DND-41 (cell line): Measurements from ENCODE around the gene PAX4.

ENCODE experiments used
- CTCF ChIP-seq: IDR thresholded peaks from 2 replicates; pipeline ENCODE4 v1.5.1; 2012; ENCODE audit warnings: borderline replicate concordance, low read length, moderate library complexity, mild to moderate bottlenecking; ENCODE audit not compliant: poor library complexity, severe bottlenecking; ENCODE audit errors: extremely low read depth
- EZH2 ChIP-seq: IDR thresholded peaks from 3 replicates; pipeline ENCODE4 v1.6.1; 2012; ENCODE audit warnings: borderline replicate concordance, low read depth, mild to moderate bottlenecking, moderate library complexity, low read length, inconsistent platforms; ENCODE audit not compliant: severe bottlenecking

DNA sequence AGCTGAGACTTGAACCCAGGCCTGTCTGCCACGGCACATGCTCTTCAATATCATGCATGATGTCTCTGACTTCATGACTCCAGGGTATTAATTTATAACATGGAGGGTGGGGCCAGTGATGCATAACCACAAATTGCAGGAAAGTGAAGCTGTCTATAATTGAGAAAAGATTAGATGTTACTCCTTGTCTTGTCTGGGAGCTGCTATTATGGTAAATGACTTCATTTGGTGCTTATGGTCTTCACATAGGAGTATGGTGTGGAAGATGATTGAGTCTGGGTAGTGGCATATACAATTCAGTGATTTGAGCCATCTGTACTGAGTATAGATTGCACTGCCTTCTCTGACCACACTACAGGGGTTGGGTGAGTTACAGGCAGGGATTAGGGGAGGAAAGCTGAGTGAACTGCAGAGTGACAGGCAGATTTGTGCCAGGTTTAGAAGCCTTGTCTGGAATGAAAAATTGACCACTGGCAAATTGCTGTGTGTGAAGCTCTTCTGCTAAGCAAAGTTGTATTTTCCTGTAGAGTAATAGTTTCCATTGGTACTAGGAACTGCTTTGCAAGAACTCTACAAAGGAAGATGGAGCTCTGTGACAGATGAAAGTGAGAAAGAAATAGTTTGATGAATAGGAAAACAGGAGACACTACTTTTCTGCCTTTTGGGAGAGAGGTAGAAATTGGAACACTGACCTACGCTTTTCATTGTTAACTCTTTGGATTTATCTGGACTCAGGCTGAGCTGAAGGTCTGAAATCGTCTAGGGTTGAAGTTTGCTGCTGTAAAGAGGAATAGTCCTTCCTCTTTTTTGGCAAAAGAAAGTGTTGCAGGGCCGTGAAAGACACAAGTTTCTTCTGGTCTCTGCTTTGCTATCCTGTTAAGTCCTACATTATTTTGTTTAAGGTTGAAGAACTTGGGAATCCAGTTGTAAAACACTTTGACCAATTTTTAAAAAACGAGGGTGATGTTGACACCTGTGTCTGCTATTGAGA lies 36.8 kb upstream of the PAX4 start:
- TF ChIP-seq CTCF: no peak
- no peak for TF ChIP-seq EZH2
